Brain pericyte (primary cell): ENCODE measurements around the gene POTEG.
"Not testable (repeated sequence)": the region's sequence is repeated elsewhere in the genome, so short reads cannot be mapped to it uniquely, and the experiment has no call there.

Experiments used
- DNase-seq: peaks from one replicate; pipeline ENCODE4 v3.0.0-alpha.2; 2012; ENCODE audit warnings: low read depth, low spot score

The POTEG gene

DNA sequence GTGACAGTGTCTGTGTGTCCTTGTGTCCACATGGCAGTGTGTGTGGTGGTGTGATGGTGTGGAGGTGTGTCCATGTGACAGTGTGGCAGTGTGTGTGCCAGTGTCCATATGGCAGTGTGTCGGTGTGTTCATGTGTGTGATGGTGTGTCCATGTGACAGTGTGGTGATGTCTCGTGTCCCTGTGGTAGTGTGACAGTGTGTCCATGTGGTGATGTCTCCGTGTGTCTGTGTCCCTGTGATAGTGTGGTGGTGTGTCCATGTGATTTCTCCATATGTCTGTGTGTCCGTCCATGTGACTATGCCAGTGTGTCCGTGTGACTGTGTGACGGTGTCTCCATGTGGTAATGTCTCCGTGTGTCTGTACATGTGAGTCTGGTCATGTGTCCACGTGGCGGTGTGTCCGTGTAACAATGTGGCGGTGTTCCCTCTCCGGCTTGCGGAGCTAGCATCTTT is 59.7 kb downstream of the POTEG start:
- not testable (repeated sequence) for DNase-seq

DNA sequence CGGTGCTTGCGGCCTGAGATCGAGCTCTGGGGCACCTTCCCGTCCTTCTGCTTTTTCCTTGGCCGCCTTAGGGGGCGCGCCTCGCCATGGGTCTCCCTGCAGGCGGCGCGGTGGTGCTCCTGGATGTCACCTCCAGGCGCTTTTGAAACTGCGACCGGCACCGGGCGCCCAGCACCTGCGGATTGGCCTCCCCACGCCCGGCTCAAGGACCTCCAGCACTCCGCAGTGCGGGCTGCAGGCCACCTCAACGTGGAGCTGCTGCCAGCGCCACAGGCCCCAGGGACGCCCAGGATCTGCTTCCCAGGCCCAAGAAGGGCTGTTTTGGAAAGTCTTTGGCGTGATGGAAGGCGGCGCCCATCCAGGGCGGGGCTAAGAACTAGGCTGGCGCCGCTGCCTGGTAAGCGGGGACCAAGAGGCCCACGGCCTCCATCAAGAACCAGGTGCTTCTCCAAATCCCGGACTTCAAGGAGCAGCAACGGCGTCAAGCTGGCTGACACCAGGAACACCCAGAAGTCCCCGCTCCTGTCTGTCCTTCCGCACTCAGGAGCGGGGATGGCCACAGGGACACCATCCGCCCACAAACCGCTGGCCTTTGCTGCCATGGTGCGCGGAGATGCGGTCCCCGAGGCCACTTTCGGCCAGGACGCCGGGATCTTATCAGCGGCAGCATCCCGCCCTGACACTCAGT is 61.2 kb downstream of the POTEG start:
- DNase-seq, result not testable (repeated sequence)

DNA sequence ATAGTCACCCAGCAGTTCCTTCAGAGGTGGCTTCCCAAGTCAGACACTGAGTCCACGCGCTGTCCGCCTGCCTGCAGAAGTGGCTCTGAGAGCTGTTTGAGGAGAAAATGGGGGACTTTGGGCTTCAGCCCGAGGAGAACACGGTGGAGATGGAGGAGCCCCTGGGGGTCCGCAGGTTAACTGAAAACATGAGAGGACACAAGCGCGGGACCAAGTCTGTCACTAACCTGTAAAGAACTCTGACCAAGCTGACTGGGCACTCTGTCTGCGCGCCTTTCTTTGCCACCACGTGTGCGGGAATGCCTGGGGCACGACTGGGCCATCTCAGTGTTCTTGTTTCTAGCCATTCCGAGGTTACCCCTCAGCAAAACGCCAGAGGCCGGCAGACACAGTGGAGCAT is 62.4 kb downstream of the POTEG start:
- not testable (repeated sequence) for DNase-seq

DNA sequence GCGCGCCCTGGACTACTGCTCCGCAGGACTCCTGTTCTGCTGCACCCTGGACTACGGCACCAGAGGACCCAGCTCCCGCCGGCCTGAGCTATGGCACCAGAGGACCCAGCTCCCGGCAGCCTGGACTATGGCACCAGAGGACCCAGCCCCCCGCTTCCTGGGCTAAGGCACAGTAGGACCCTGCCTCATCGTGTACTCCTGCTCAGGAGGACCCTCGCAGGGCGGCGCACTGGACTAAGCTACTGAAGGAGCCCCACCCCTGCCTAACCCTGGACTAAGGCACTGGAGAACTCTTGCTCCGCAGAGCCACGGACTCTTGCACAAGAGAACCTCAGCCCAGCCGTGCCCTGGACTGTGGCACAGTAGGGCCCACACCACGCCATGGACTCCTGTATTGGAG is 71.3 kb downstream of the POTEG start:
- not testable (repeated sequence) for DNase-seq

DNA sequence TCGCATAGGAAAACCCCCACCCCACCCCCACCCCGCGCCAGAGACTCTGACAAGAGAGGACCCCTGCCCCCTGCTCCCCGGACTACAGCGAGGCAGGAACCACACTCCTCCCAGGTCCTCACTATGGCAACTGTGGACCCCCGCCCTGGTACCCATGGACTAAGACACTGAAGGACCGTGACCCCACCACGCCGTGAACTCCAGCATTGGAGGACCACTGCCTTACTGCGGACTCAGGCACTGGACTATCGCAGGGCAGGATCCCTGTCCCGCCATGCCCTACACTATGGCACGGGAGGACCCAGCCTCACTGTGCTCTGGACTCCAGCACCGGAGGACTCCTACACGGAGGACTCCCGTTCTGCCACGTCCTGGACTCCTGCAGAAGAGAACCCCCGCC is 71.8 kb downstream of the POTEG start:
- not testable (repeated sequence) for DNase-seq

DNA sequence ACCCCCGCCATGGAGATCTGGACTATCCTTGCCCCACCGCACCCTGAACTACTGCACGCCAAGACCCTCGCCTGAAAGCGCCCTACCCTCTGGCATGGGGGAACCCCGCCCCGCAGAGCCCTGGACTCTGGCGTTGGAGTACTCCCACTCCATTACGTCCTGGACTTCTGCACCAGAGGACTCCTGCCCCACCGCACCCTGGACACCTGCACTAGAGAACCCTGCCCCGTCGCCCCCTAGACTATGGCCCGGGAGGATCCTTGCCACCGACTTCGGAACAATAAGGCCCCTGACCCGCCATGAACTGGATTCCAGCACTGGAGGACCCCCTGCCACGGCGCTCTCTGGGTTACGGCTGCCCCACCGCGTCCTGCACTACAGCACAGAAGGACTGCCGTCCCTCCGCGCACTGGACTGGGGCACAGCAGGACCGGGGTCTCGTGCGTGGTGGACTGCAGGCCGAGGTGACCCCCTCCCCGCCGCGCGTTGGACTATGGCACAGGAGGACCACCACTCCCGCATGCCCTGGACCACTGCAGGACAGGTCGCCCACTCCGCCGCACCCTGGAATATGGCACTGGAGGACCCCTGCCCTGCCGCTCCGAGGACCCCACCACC is 72.4 kb downstream of the POTEG start:
- DNase-seq, result not testable (repeated sequence)

DNA sequence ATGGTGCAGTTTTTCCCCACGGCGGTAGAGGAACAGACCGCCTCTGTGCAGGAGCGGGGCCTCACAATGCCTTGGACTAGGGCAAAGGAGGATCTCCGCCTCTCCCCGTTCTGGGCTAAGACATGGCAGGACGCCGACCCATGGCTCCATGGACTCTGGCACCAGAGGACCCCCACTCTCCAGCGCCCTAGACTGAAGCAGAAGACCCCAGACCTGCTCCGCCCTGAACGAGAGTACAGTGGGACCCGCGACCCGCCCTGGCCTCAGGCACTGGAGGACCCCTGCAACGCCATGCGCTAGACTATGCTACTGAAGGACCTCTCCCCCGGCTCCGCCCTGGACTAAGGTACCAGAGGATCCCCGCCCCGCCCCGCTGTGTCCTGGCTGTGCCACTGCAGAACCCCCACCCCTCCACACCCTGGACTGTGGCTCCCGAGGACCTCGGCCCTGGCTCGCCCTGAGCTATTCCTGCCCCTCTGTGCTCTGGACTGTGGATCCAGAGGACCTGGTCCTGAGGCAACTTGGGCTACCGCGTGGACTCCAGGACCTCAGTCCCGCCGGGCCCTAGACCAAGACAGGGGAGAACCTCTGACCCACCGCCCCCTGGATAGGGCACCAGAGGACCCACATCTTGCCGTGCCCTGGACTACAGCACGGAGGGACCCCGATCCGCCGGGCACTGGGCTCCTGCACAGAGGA is 73.1 kb downstream of the POTEG start:
- not testable (repeated sequence) for DNase-seq
